HG03565 (cell line): ENCODE results near the gene CASTOR1.

Source experiments
- ATAC-seq: cut with Tn5 transposase; IDR thresholded peaks from one replicate; pipeline ENCODE4 v1.9.1; 2021; ENCODE audit warnings: mild to moderate bottlenecking, moderate library complexity; ENCODE audit not compliant: unreplicated experiment

The CASTOR1 gene

DNA sequence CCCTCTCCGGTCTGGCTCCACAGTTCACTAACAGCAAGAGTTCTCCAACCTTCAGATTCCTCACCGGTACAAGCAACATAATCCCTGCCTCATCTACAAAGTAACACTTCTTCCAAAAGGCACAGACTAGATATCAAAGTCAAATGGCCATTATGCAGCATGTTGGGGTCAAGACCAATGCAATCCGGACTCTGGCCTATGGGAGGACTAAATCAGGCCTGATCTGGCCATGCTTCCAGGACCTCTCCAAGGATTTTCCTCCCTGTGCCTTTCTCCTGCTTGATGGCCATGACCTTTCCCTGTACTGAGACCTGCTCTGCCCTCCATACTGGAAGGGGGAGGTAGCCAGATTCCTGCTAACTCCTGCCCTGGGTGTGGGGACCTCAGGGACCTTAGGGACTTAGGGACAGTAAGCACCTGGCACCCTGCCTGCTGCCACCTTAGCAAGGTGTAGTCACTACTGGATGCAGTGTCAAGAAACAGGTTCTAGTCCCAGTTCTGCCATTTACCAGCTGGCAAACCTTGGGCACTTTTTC is 30.8 kb upstream of the CASTOR1 start:
- no peak for ATAC-seq

DNA sequence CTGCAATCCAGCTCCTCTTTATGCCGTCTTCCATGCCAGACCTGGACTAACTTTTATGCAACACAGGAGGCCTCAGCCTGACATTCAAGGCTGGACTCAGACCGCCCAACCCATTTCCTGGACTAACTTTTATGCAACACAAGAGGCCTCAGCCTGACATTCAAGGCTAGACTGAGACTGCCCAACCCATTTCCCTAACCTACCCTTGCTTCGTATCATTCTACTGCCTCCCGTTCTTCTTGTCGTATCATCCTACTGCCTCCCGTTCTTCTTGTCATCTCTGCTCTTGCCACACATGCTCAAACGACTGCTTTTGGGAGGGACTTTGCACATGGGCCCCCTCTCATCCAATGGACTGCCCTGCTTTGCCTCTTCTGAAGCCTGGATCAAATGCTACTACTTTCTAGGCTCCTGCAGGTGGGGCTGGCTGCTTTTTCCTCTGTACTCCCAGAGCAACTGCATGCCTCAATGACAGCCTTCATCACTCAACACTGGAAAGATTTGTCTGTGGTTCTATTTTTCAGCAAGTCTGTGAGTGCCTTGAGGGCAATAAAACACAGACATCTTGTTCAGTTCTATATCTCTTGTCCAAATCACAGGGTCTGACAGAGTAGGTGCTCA is 29.6 kb upstream of the CASTOR1 start:
- ATAC-seq = no peak

- ATAC-seq = no peak
These were observed 28.5 kb upstream of the CASTOR1 start for GRCh38 chr22:30317778-30318177.

- no peak for ATAC-seq
These were observed 26.8 kb upstream of the CASTOR1 start for GRCh38 chr22:30315962-30316576.

DNA sequence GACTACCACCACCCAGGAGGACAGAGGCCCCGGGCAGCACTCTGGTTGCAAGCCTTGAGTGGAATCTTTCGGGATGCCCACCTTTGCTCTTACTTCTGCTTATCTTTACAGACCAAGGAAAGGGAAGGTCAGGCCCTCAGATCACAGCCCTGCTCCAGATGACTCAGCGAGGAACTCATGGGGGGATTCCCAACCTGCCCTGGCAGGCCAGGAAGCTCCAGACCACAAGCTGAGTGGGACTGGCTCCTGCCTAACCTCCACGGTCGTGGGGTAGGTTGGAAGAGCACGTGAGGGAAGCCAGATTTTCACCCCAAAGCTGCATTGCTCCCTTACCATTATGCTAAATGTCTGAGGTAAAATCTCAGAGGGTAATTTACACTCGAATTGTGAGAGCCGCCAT is 25.6 kb upstream of the CASTOR1 start:
- ATAC-seq = no peak

DNA sequence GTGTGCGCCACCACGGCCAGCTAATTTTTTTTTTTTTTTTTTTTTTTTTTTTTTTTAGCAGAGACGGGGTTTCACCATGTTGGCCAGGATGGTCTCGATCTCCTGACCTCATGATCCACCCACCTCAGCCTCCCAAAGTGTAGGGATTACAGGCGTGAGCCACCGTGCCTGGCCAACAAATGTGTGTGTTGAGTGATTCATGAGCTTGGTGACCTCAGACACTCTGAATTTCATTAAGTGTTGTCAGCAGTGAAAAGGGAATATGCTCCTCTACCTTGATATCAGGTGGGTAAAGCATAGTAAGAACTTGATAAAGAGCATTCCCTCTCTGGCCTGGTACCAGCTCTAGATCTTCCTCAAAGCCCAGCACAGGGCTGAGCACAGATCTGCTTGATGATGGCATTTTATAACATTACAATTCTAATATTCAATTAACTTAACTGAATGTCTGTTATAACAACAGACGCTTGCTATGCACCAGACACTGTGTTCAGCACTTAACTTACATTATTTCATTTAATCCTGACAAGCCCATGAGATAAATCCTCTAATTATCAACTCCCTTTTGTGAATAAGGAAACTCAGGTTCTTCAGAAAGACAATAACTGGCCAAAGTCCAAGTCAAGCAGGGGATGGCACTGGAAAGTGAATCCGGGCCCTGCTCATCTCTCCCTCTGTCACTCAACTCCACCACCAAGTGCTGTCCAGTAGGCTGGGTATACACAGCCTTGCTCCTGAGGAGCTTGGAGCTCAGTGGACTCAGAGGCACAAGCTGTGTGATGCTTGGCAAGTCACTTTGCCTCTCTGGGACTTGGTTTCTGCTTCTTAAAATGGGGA is 24.4 kb upstream of the CASTOR1 start:
- ATAC-seq = no peak

GRCh38 chr22:30312053-30312452 is 22.7 kb upstream of the CASTOR1 start:
- no peak for ATAC-seq

DNA sequence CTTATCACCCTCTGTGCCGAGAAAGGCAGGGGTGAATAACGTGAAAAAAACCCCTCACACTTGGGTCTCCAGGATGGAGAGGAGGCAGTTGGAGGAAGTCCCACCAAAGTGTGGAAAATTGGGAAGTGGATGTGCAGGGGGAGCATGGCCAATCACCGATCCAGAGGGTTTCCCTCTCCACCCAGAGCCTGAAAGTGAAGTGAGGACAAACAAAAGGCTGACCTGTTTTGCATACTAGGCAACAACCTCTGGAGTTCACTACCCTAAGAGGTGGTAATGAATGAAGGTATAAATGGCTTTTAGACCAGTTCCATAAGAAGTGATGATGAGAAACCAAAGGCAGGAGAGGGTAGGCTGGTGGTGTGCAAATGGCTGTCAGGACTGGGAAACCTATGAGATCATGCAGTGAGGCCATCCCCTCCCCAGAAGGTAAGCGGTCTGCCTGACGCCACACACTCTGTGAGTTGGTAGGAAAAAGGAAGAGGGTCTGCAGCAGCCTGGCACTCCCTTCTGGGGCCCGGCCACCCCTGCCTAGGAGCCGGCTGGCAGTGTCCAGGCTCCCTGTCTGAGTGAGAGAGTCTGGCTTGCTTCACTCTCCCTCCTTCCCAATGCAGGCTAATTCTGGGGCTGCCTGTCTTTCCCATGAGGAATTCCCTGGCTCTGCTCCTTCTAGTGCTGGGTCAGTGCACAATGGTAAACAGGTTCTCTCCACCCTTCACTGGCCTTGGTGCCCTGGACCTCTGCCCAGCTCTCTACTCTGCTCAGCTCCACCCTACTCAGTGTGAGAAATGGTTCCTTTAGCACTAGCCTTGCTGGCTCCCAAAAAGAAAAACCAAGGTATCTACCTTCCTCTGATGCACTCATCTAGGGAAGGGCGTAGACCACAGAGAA is 21.8 kb upstream of the CASTOR1 start:
- no peak for ATAC-seq

GRCh38 chr22:30309951-30310741 is 20.8 kb upstream of the CASTOR1 start:
- no peak for ATAC-seq

GRCh38 chr22:30308518-30309230 is 19.4 kb upstream of the CASTOR1 start:
- peak; percentile 27 for ATAC-seq

GRCh38 chr22:30308093-30308492 is 18.8 kb upstream of the CASTOR1 start:
- ATAC-seq = peak; percentile 3

GRCh38 chr22:30307041-30307574 is 17.8 kb upstream of the CASTOR1 start:
- ATAC-seq = no peak

DNA sequence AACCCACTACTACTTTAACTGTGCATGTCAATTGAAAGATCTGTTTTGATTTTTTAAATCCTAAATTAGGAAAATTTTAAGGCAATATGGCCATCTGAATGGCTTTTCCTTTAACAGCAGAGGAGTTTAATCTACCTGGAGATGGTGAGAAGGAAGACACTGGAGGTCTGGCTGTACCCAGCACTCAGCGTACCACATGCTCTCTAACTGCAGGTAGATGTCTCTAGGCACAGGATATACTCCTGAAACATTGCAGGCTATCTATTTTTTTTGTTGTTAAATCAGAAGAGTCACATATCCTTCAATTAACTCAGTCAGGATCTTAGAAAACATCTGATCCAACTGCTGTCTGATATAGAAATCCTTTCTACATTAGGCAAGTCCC is 17.3 kb upstream of the CASTOR1 start:
- ATAC-seq = no peak

DNA sequence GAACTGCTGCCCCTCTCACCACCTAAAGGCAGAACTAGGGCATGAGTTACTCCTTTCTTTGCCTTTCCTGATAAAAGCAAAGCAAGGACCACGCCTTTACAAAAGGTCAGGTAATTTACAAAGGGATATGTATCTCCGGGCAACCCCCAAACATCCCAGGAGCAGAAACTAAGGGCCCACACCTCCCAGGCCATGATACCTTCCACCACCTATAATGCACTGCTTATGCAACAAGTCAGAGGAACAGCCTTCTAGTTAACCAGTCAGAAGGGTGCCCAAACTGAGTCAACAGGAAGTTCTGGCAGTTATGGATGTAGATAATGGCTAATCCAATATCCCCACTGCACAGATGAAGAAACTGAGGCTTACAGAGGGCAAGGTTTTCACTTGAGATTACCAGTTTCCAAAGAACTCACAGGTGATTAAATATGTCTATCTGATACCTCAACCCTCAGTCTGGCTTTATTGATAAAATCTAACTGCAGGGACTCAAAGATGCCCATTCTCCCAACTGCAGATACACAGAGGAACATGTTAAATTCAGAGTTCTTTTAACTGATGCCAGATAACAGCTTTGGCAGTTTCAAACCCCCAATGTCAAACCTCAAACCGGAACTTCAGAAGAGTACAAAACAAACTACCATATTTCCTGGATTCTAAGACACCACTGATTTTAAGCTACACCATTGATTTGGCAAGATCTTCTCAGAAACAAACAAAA is 16.8 kb upstream of the CASTOR1 start:
- ATAC-seq = no peak

GRCh38 chr22:30305519-30305905 is 16.2 kb upstream of the CASTOR1 start:
- ATAC-seq = no peak

DNA sequence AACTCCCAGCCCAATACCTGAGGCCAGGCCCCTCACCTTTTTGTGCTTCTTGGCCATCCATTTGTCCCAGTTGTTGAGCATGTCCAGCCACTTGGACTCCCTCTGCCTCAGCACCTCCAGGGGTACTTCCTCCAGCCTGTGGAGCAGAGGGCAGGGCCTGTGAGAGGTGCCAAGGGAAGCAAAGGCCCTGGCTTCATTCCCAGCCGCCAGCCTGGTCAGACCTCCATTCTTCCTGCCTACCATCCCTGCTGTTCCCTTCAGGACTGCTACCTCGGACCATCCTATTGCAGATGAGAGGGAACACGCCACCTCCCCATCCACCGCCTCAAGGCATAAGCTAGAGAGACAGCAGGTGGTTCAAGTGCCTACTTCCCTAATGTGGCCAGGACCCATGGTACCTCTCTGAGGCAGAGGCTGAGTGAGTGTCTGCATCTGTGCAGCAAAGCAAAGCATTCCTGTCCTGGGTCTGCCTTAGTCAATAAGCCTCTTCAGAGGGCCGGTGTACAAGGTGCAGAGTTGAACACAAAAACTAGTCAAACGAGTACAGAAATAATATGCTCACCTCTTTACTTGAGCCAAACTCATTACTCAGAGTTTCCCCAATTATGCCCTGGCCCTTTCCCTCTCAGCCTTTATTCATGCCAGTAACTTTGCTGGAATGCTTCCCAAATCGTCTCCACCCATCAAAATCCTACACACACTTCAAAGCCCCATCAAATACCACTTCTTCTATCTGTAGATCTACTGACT is 15.4 kb upstream of the CASTOR1 start:
- ATAC-seq = no peak

- no peak for ATAC-seq
These were observed 13.5 kb upstream of the CASTOR1 start for GRCh38 chr22:30302810-30303138.
